Panc1 (cell line): Measurements from ENCODE around the gene ITPRIPL2. TPM values are rescaled to one million over a fixed set of nuclear protein-coding genes. Genes with fewer than 3 reads are reported as not detected.

ENCODE experiments used
- ATAC-seq: fragments of 200-7000 bp; cut with Tn5 transposase; 2 replicates; pipeline ENCODE4 v1.9.1; 2020; ENCODE audit warnings: mild to moderate bottlenecking, moderate library complexity
- Bru-seq: library from RNA; stranded (reverse); fragments of 400-500 nt; gene quantifications from one replicate; lab custom pipeline; 2021; lab: Mats Ljungman, UMichigan
- BruChase-seq, 2 experiments: library from RNA; stranded (reverse); fragments of 400-500 nt; gene quantifications; one replicate each; lab custom pipeline; 2021; lab: Mats Ljungman, UMichigan
- BruUV-seq: library from RNA; stranded (reverse); fragments of 400-500 nt; replicated peaks from 2 replicates; lab custom pipeline; 2021; lab: Mats Ljungman, UMichigan
- CTCF ChIA-PET: fragments of 300-600 bp; sonication (Branson Sonifier 250); formaldehyde crosslinking; loops from one replicate; lab custom pipeline; 2022; ENCODE audit warnings: antibody characterized with exemption; lab: Charles Lee
- POLR2A ChIA-PET: fragments of 300-600 bp; sonication (Branson Sonifier 250); formaldehyde crosslinking; loops from one replicate; lab custom pipeline; 2022; ENCODE audit warnings: antibody characterized with exemption; lab: Charles Lee
- DNase-seq: peaks from one replicate; pipeline ENCODE4 v3.0.0-alpha.2; 2010; ENCODE audit warnings: low read depth, low spot score
- H3K27ac ChIP-seq: 2 replicates; pipeline ENCODE4 v1.5.1; 2011; ENCODE audit warnings: mild to moderate bottlenecking, low read length, inconsistent platforms
- H3K27me3 ChIP-seq: fragments of 200-500 bp; sonication (Bioruptor generic); 2 replicates; pipeline ENCODE4 v1.6.0; 2014; ENCODE audit warnings: low read length, inconsistent platforms; ENCODE audit not compliant: control insufficient read depth, insufficient read depth
- H3K36me3 ChIP-seq: fragments of 200-500 bp; sonication (Bioruptor generic); 2 replicates; pipeline ENCODE4 v1.5.1; 2014; ENCODE audit warnings: inconsistent platforms, mild to moderate bottlenecking, low read length, moderate library complexity; ENCODE audit not compliant: control insufficient read depth, insufficient read depth
- H3K4me1 ChIP-seq: 2 replicates; pipeline ENCODE4 v1.5.1; 2011; ENCODE audit warnings: inconsistent platforms, mild to moderate bottlenecking, low read length, moderate library complexity; ENCODE audit not compliant: control insufficient read depth, insufficient read depth
- H3K4me3 ChIP-seq, 2 experiments: 2 replicates each; pipeline ENCODE4 v1.5.1; 2011 to 2012; ENCODE audit warnings: low read depth in 2 of 2, low read length in 2 of 2, mild to moderate bottlenecking in 2 of 2, inconsistent platforms in 1 of 2, moderate library complexity in 1 of 2
- H3K9me3 ChIP-seq: fragments of 200-500 bp; sonication (Bioruptor generic); 2 replicates; pipeline ENCODE4 v1.5.1; 2014; ENCODE audit warnings: low read depth, mild to moderate bottlenecking, inconsistent platforms, low read length, moderate library complexity; ENCODE audit not compliant: control insufficient read depth, insufficient read depth
- POLR2AphosphoS5 ChIP-seq: IDR thresholded peaks from 2 replicates; pipeline ENCODE4 v1.6.1; 2012; ENCODE audit warnings: mild to moderate bottlenecking, low read depth, low read length, moderate library complexity
- REST ChIP-seq, 2 experiments: IDR thresholded peaks; 2 replicates each; pipeline ENCODE4 v1.6.1; 2011 to 2012; ENCODE audit warnings: low read depth in 2 of 2, control low read depth in 1 of 2, low read length in 1 of 2, mild to moderate bottlenecking in 1 of 2, moderate library complexity in 1 of 2; ENCODE audit not compliant: insufficient read depth in 1 of 2
- SIN3A ChIP-seq: IDR thresholded peaks from 2 replicates; pipeline ENCODE4 v1.6.1; 2012; ENCODE audit warnings: low read depth, mild to moderate bottlenecking, low read length, moderate library complexity, borderline replicate concordance; ENCODE audit not compliant: insufficient read depth
- TCF7L2 ChIP-seq: IDR thresholded peaks from 2 replicates; pipeline ENCODE4 v1.6.1; 2011; ENCODE audit warnings: mild to moderate bottlenecking, low read depth, low read length, inconsistent platforms
- in situ Hi-C: cut with HindIII; loops from 2 replicates; pipeline ENCODE4 v1.10.0; 2016; ENCODE audit warnings: low sequenced_read_pairs, low pct_unique_long_range_greater_than_20kb
- intact Hi-C: fragments of 100-400 bp; cut with micrococcal nuclease; formaldehyde crosslinking; loops from one replicate; pipeline ENCODE4 v1.10.0; 2022; ENCODE audit not compliant: unreplicated experiment
- long read RNA-seq: library from polyadenylated mRNA; unstranded; transcript quantifications from one replicate; pipeline ENCODE4 v2.0.0, GENCODE V29; 2021; ENCODE audit not compliant: unreplicated experiment
- polyA plus RNA-seq: library from polyadenylated mRNA; unstranded; fragments of >200 nt; gene quantifications from one replicate; pipeline ENCODE4 v1.2.1, GENCODE V29; 2012; ENCODE audit warnings: missing spikeins; ENCODE audit not compliant: insufficient read length
- total RNA-seq: library from RNA; stranded (reverse); gene quantifications from one replicate; pipeline ENCODE4 v1.2.1, GENCODE V29; 2021; ENCODE audit not compliant: unreplicated experiment
- TF ChIP-seq, protein P1 (sequence below): fragments of 450-650 bp; IDR thresholded peaks from 2 replicates; pipeline ENCODE4 v1.5.1; 2017; ENCODE audit warnings: mild to moderate bottlenecking

Gene ITPRIPL2
- total RNA-seq (83.2 TPM), Bru-seq, nascent RNA (percentile 96 among the genes with signal in this experiment), BruChase-seq, experiment 1, labeled RNA remaining after a 2-hour chase (percentile 100 among the genes with signal in this experiment), BruChase-seq, experiment 2, labeled RNA remaining after a 6-hour chase (percentile 99 among the genes with signal in this experiment)
- polyA plus RNA-seq, result 32.1 TPM
- long read RNA-seq, full-length matches to known transcripts, result 101 of 112 reads
- long read RNA-seq, partial matches to known transcripts, result 0 of 112 reads
- long read RNA-seq, other reads (novel, unspliced or antisense), result 11 of 112 reads

DNA sequence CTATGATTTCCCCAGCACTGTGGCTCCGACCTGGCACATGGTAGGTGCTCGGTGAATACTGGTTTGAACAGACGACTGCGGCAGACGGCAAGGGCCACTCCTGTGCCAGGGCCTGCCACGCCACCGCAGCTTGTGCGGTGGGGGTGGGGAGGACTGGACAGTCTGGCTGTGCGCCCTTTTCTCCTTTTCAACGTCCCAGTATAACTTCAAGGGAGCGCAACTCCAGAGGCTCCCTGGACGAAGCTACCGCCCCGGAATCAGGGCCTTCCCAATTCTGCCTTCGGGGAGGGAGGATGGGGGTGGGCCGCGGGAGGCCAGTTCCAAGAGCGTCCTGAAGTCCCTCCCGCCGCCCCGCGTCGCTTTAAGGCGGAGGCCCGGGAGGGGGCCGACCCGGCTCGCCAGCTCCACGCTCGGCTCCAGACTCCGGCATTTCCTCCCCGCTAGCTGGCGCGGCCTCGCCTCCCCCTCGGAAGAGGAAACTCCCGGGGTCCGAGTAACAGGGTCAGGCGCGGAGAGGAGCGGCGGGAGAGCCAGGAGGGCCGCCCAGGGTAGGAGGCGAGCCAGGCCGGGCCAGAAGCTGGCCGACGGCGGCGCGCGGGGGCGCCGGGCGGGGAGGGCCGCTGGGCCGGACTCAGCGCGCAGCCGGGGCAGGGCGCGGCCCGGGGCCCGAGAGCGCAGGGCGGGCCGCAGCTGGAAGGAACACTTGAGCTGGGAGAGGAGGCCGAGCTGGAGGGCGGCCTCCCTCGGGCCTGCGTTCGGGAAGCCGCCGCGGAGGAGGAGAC is at the start of gene ITPRIPL2:
Gene ITPRIPL2, plus strand, starts transcription at position 388 of the 782 bp plus-strand sequence. CDS start 498 bp downstream, outside the sequence.
- TF ChIP-seq, protein P1, sequence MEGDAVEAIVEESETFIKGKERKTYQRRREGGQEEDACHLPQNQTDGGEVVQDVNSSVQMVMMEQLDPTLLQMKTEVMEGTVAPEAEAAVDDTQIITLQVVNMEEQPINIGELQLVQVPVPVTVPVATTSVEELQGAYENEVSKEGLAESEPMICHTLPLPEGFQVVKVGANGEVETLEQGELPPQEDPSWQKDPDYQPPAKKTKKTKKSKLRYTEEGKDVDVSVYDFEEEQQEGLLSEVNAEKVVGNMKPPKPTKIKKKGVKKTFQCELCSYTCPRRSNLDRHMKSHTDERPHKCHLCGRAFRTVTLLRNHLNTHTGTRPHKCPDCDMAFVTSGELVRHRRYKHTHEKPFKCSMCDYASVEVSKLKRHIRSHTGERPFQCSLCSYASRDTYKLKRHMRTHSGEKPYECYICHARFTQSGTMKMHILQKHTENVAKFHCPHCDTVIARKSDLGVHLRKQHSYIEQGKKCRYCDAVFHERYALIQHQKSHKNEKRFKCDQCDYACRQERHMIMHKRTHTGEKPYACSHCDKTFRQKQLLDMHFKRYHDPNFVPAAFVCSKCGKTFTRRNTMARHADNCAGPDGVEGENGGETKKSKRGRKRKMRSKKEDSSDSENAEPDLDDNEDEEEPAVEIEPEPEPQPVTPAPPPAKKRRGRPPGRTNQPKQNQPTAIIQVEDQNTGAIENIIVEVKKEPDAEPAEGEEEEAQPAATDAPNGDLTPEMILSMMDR, result no peak
- peak; percentile 80 for TF ChIP-seq TCF7L2
- peak; percentile 83 for TF ChIP-seq POLR2AphosphoS5
- TF ChIP-seq SIN3A, result peak; percentile 15; the same call in 1 of the 2 replicates
- no peak for TF ChIP-seq REST (IDR thresholded peaks at IDR 0.05; ENCODE audit: insufficient read depth in 1 of 2, low read depth in 2 of 2, low read length in 1 of 2)
- Histone ChIP-seq H3K36me3 (no peaks in the 10 kb centered on the region; the same call in 1 of the 2 replicates), H3K9me3 (no peaks in the 10 kb centered on the region), H3K27ac (peak within 1 kb of the TSS; percentile 95), H3K4me3 (peak within 1 kb of the TSS; percentile 65 to 78), H3K27me3 (no peaks in the 10 kb centered on the region), H3K4me1 (peaks cover 51% of the 10 kb centered on the region)
- ChIA-PET POLR2A (interaction anchor here (0.5 to 1.4 kb wide), 3 partner anchors 19 to 425 kb away, joined by 3 to 8 read pairs (median 5); no protein-coding TSS in a partner anchor), CTCF (interaction anchor here (0.5 to 2.5 kb wide), 5 partner anchors 19 to 538 kb away, joined by 3 to 11 read pairs (median 5); no protein-coding TSS in a partner anchor)
- BruUV-seq, result no TSS peak
- ATAC-seq (peak; percentile 89), DNase-seq (peak; percentile 84)
- intact Hi-C loops, result no loop called here
- in situ Hi-C loops, result no loop called here

GRCh38 chr16:19066988-19067348 is 46.8 kb upstream of the ITPRIPL2 start:
- in situ Hi-C loops, result no loop called here
- intact Hi-C loops, result no loop called here
- Histone ChIP-seq H3K9me3 (no peaks in the 10 kb centered on the region), H3K4me1 (peaks cover 3% of the 10 kb centered on the region; the same call in 1 of the 2 replicates), H3K36me3 (no peaks in the 10 kb centered on the region), H3K27ac (peak overlapping the region; percentile 95), H3K27me3 (no peaks in the 10 kb centered on the region), H3K4me3 (peak overlapping the region; percentile 79 to 93)
- BruUV-seq, result no TSS peak
- ChIA-PET CTCF (interaction anchor here (0.7 to 1.2 kb wide), 3 partner anchors 72 to 489 kb away, joined by 3 to 6 read pairs (median 5); partner anchors contain the start of gene VPS35L), POLR2A (interaction anchor here (0.6 to 0.8 kb wide), 3 partner anchors 9 to 84 kb away, joined by 3 to 4 read pairs (median 3); no protein-coding TSS in a partner anchor)
- ATAC-seq (no peak), DNase-seq (no peak)
- TF ChIP-seq TCF7L2 (no peak), REST (IDR thresholded peaks at IDR 0.05; ENCODE audit: insufficient read depth in 1 of 2, low read depth in 2 of 2, low read length in 1 of 2) (no peak), SIN3A (no peak), POLR2AphosphoS5 (no peak)
- TF ChIP-seq, protein P1, result no peak
